ENCODE measurements around the gene FOXRED1. TPM values are rescaled to one million over a fixed set of nuclear protein-coding genes. Genes with fewer than 3 reads are reported as not detected.

Gene FOXRED1
- total and polyA plus RNA-seq, 10 of the 15 experiments (the other 5 are each of a cell fraction or from before 2014, with no cell fraction given), result 9.9 to 67.7 (median 38.0) TPM

- no peak for DNase-seq (ENCODE audit: low read depth, low spot score)
- no TSS peak for BruUV-seq (replicated peaks)
- H2AFZ ChIP-seq (ENCODE audit: control insufficient read depth, low read depth, low read length), result no peak overlapping the region
- peaks cover 7% of the 10 kb centered on the region for H3K79me2 ChIP-seq (ENCODE audit: control insufficient read depth, insufficient read depth, low read length)
- no peaks in the 10 kb centered on the region for H3K27me3 ChIP-seq (replicated peaks in 1 of 2; ENCODE audit: control insufficient read depth in 2 of 2, insufficient read depth in 2 of 2, low read length in 1 of 2)
- FAIRE-seq, result no peak
- intact Hi-C loops (cut with micrococcal nuclease; ENCODE audit: unreplicated experiment), result loop anchor here (10.0 kb wide), 3 partner anchors 389 to 671 kb away; no protein-coding TSS in a partner anchor
- SMC1A ChIA-PET (ENCODE audit: uncharacterized antibody, unreplicated experiment), result interaction anchor here (1.1 kb wide), 1 partner anchor 167 kb away, joined by 4 read pairs; no protein-coding TSS in a partner anchor
- POLR2A ChIA-PET, result interaction anchor here (0.6 kb wide), 1 partner anchor 27 kb away, joined by 3 read pairs; no protein-coding TSS in a partner anchor
- H3K4me2 ChIP-seq (ENCODE audit: control insufficient read depth, insufficient read depth), result no peak overlapping the region
- no peaks in the 10 kb centered on the region; the same call in 1 of the 2 replicates for H4K20me1 ChIP-seq (ENCODE audit: control insufficient read depth, insufficient read depth)
- TF ChIP-seq NFIC (IDR thresholded peaks at IDR 0.05; ENCODE audit: low read depth, low read length), result peak; percentile 31; the same call in 1 of the 2 replicates
- no peak for TF ChIP-seq SUPT20H (IDR thresholded peaks at IDR 0.05; ENCODE audit: borderline replicate concordance, control insufficient read depth, low read depth, low read length)
- peak; percentile 70 for TF ChIP-seq RUNX3 (IDR thresholded peaks at IDR 0.05; ENCODE audit: low read length)
- TF ChIP-seq ZNF384 (IDR thresholded peaks at IDR 0.05; ENCODE audit: borderline replicate concordance, low read depth, low read length), result no peak
- peak; percentile 40; the same call in 1 of the 2 replicates for TF ChIP-seq SPI1 (IDR thresholded peaks at IDR 0.05; ENCODE audit: borderline replicate concordance, insufficient read depth, low read depth, low read length)
- TF ChIP-seq FOS (IDR thresholded peaks at IDR 0.05; ENCODE audit: borderline replicate concordance, extremely low read depth, insufficient read length), result no peak
- TF ChIP-seq BCL3 (IDR thresholded peaks at IDR 0.05; ENCODE audit: borderline replicate concordance, insufficient read depth, low read depth, low read length, poor library complexity, severe bottlenecking), result no peak
- H3K27ac ChIP-seq (ENCODE audit: control insufficient read depth, insufficient read depth), result no peak overlapping the region
- in situ Hi-C loops (cut with MboI), result no loop called here
- H3K4me3 ChIP-seq, result no peak overlapping the region
- H3K9ac ChIP-seq (ENCODE audit: control insufficient read depth, insufficient read depth, low read length), result no peak overlapping the region
- CTCF ChIA-PET, result interaction anchor here (1.0 kb wide), 1 partner anchor 10 kb away, joined by 3 read pairs; the partner anchor contains the start of gene DCPS
- WGBS (ENCODE audit: insufficient coverage, insufficient replicate concordance, low lambda C conversion rate, missing lambda C conversion rate), result 72% methylated on average over 5 of the region's 5 CpGs
- RAD21 ChIA-PET (ENCODE audit: unreplicated experiment), result interaction anchor here (0.8 kb wide), 1 partner anchor 759 kb away, joined by 3 read pairs; no protein-coding TSS in a partner anchor
- no peak for ATAC-seq
- peaks cover 52% of the 10 kb centered on the region for H3K4me1 ChIP-seq (ENCODE audit: control insufficient read depth, insufficient read depth, low read length)
- no peaks in the 10 kb centered on the region; the same call in none of the 3 replicates for H3K9me3 ChIP-seq (replicated peaks; ENCODE audit: control insufficient read depth, insufficient read depth, low read length)
- peaks cover 1 to 13% of the 10 kb centered on the region in 2 experiments for H3K36me3 ChIP-seq (ENCODE audit: control insufficient read depth in 2 of 2, insufficient read depth in 2 of 2, low read length in 1 of 2)
Measured at GRCh38 chr11:126313826-126314225, 44.9 kb downstream of the FOXRED1 start.

Measured in GM12878 (cell line).